ENCODE data around the gene CDRT15L2. TPM values are rescaled to one million over a fixed set of nuclear protein-coding genes. Genes with fewer than 3 reads are reported as not detected.
"Not testable (repeated sequence)": the region's sequence is repeated elsewhere in the genome, so short reads cannot be mapped to it uniquely, and the experiment has no call there.

Gene CDRT15L2
- total and polyA plus RNA-seq, 9 of the 15 experiments (the other 6 are each of a cell fraction or from before 2014, with no cell fraction given) = not detected

DNA sequence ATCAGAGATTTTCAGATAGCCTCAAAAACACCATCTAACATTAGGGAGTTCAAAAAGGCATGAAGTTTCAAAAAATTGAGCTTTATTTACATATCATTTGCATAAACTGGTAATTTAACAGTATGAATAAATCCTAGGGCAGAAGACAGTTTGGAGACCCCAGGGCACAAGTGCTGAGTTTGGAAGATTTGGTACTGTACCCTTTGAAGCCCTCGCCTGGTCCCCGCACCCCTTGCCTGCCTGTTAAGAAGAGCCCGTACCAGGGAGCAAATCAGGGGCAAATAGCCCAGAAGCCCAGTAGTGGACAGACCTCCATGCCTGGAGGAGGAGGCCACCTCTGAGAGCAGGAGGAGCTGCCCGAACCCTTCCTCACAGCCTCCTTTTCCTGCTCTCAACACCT, 24.8 kb upstream of the CDRT15L2 start:
- ATAC-seq; POLR2A ChIA-PET; H3K4me3 ChIP-seq; H3K9ac ChIP-seq (ENCODE audit: insufficient read depth in 1 of 2, low read depth in 2 of 2, low read length in 2 of 2); H2AFZ ChIP-seq (ENCODE audit: low read depth, low read length); H3K4me1 ChIP-seq (replicated peaks in 1 of 2; ENCODE audit: control insufficient read depth in 2 of 2, insufficient read depth in 2 of 2, low read length in 2 of 2); FAIRE-seq; H3K27ac ChIP-seq (ENCODE audit: extremely low read depth, low read depth, low read length); H3K4me2 ChIP-seq (ENCODE audit: insufficient read depth, low read length); H3K9me1 ChIP-seq (ENCODE audit: control insufficient read depth, insufficient read depth, low read length); H3K36me3 ChIP-seq (ENCODE audit: control insufficient read depth, insufficient read depth, low read length); DNase-seq (ENCODE audit: extremely low read depth in 1 of 4, low spot score in 3 of 4); H3K79me2 ChIP-seq (ENCODE audit: control insufficient read depth, insufficient read depth, low read length); H3K9me3 ChIP-seq (replicated peaks; ENCODE audit: control insufficient read depth, insufficient read depth, low read depth, low read length); CTCF ChIA-PET (ENCODE audit: low intra/inter-chr PET ratio); BruUV-seq (replicated peaks); intact Hi-C loops (cut with micrococcal nuclease); in situ Hi-C loops (cut with MboI); H4K20me1 ChIP-seq (replicated peaks; ENCODE audit: control insufficient read depth, insufficient read depth, low read length); H3K27me3 ChIP-seq (ENCODE audit: control insufficient read depth in 2 of 2, insufficient read depth in 2 of 2, low read length in 2 of 2): not testable (repeated sequence)
- 0% methylated on average over 2 of the region's 4 CpGs for WGBS (ENCODE audit: insufficient coverage, low coverage, missing lambda C conversion rate)

DNA sequence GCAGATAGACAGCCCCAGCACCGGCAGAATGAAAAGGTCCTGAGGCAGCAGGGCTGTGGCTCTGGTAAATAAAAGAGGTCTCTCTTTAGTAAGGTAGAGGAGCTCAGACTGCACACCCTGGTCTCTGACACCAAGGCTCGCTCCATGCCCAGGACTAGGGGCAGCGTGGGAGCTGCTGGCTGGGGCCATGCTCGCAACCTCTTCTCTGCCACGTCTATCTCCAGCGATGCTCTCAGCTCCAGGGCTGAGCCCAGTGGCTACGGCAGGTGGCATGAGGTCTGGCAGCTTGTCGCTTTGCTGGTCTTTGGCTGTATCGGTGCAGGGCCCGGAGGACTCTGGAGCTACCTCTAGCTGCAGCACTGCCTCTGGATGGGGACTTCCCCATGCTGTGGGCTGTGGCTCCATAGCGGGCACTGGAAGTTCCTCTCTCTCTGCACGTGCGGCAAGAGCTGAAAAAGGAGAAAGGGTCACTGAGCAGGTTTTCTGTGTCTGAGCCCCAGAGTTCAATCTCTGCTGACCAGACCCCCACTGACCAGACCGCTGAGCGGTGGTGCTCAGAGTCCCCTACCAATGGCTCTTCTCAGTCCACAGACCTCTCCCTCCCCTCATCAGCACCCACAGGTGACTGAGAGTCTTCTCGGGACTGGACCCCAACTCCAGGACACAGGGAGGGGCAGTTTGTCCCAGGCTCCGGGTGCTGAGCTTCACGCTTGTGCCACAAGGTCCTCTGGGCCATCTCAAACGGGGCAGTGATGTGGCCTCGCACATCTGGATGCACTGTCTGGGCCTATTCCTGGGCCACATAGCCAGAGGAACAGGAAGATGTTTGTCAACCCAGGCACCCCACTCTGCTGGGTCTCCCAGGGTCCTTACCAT, 24.2 kb upstream of the CDRT15L2 start:
- BruUV-seq (replicated peaks); H4K20me1 ChIP-seq (replicated peaks; ENCODE audit: control insufficient read depth, insufficient read depth, low read length); H3K4me1 ChIP-seq (replicated peaks in 1 of 2; ENCODE audit: control insufficient read depth in 2 of 2, insufficient read depth in 2 of 2, low read length in 2 of 2); H3K4me3 ChIP-seq; H3K27ac ChIP-seq (ENCODE audit: extremely low read depth, low read depth, low read length); intact Hi-C loops (cut with micrococcal nuclease); H3K9me3 ChIP-seq (replicated peaks; ENCODE audit: control insufficient read depth, insufficient read depth, low read depth, low read length); H3K36me3 ChIP-seq (ENCODE audit: control insufficient read depth, insufficient read depth, low read length); H3K9me1 ChIP-seq (ENCODE audit: control insufficient read depth, insufficient read depth, low read length); ATAC-seq; CTCF ChIA-PET (ENCODE audit: low intra/inter-chr PET ratio); FAIRE-seq; H3K27me3 ChIP-seq (ENCODE audit: control insufficient read depth in 2 of 2, insufficient read depth in 2 of 2, low read length in 2 of 2); H3K9ac ChIP-seq (ENCODE audit: insufficient read depth in 1 of 2, low read depth in 2 of 2, low read length in 2 of 2); H3K79me2 ChIP-seq (ENCODE audit: control insufficient read depth, insufficient read depth, low read length); H2AFZ ChIP-seq (ENCODE audit: low read depth, low read length); DNase-seq (ENCODE audit: extremely low read depth in 1 of 4, low spot score in 3 of 4); H3K4me2 ChIP-seq (ENCODE audit: insufficient read depth, low read length); in situ Hi-C loops (cut with MboI): not testable (repeated sequence)
- WGBS (ENCODE audit: insufficient coverage, low coverage, missing lambda C conversion rate) = 7% methylated on average over 8 of the region's 20 CpGs
- POLR2A ChIA-PET = interaction anchor here (0.6 kb wide), 1 partner anchor 10 kb away, joined by 3 read pairs; no protein-coding TSS in a partner anchor

DNA sequence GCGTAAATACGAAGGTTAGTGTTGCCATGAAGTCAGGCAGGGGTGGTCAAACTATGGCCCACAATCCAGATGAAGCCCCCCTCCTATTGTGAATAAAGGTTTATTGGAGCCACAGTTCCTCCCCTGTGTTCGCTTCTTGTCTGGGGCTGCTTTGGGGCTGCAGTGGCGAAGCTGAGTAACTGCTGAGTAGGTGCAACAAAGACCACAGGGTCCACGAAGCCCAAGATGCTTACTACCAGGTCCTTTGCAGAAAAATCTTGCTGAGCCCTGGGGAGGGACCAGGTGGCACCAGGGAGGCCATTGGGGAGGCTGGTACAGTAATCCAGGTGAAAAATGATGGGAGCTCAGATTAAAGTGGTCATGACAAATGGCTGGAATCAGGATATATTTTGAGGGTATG, 21.4 kb upstream of the CDRT15L2 start:
- BruUV-seq (replicated peaks); ATAC-seq; H3K79me2 ChIP-seq (ENCODE audit: control insufficient read depth, insufficient read depth, low read length); H3K27ac ChIP-seq (ENCODE audit: extremely low read depth, low read depth, low read length); H2AFZ ChIP-seq (ENCODE audit: low read depth, low read length); DNase-seq (ENCODE audit: extremely low read depth in 1 of 4, low spot score in 3 of 4); H4K20me1 ChIP-seq (replicated peaks; ENCODE audit: control insufficient read depth, insufficient read depth, low read length); H3K36me3 ChIP-seq (ENCODE audit: control insufficient read depth, insufficient read depth, low read length); H3K9me3 ChIP-seq (replicated peaks; ENCODE audit: control insufficient read depth, insufficient read depth, low read depth, low read length); H3K9ac ChIP-seq (ENCODE audit: insufficient read depth in 1 of 2, low read depth in 2 of 2, low read length in 2 of 2); FAIRE-seq; in situ Hi-C loops (cut with MboI); H3K9me1 ChIP-seq (ENCODE audit: control insufficient read depth, insufficient read depth, low read length); H3K4me2 ChIP-seq (ENCODE audit: insufficient read depth, low read length); intact Hi-C loops (cut with micrococcal nuclease); CTCF ChIA-PET (ENCODE audit: low intra/inter-chr PET ratio); POLR2A ChIA-PET; H3K4me1 ChIP-seq (replicated peaks in 1 of 2; ENCODE audit: control insufficient read depth in 2 of 2, insufficient read depth in 2 of 2, low read length in 2 of 2); H3K4me3 ChIP-seq; H3K27me3 ChIP-seq (ENCODE audit: control insufficient read depth in 2 of 2, insufficient read depth in 2 of 2, low read length in 2 of 2): not testable (repeated sequence)
- 0% methylated on average over 4 of the region's 5 CpGs for WGBS (ENCODE audit: insufficient coverage, low coverage, missing lambda C conversion rate)

DNA sequence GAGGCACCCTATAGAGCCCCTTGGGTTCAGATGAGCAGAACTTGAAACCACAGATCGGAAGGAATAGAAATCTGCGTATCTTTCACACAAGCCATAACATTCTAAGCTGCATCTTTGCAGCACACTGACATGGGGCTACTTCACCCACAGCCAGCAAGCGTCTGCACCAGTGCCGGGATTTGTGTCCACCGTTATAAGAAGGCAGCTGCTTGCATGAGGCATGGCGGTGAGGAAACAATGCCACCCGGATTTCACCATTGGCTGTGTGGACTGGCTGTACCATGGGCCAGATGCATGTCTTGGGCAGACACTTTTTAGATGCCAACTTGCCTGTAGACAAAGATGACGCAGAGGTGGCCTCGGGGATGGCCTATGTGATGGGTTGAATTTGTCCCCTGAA, 20.5 kb upstream of the CDRT15L2 start:
- FAIRE-seq; intact Hi-C loops (cut with micrococcal nuclease); CTCF ChIA-PET (ENCODE audit: low intra/inter-chr PET ratio); BruUV-seq (replicated peaks); H4K20me1 ChIP-seq (replicated peaks; ENCODE audit: control insufficient read depth, insufficient read depth, low read length); H2AFZ ChIP-seq (ENCODE audit: low read depth, low read length); POLR2A ChIA-PET; DNase-seq (ENCODE audit: extremely low read depth in 1 of 4, low spot score in 3 of 4); H3K4me3 ChIP-seq; H3K9me3 ChIP-seq (replicated peaks; ENCODE audit: control insufficient read depth, insufficient read depth, low read depth, low read length); H3K36me3 ChIP-seq (ENCODE audit: control insufficient read depth, insufficient read depth, low read length); H3K4me2 ChIP-seq (ENCODE audit: insufficient read depth, low read length); ATAC-seq; in situ Hi-C loops (cut with MboI); H3K9me1 ChIP-seq (ENCODE audit: control insufficient read depth, insufficient read depth, low read length); H3K4me1 ChIP-seq (replicated peaks in 1 of 2; ENCODE audit: control insufficient read depth in 2 of 2, insufficient read depth in 2 of 2, low read length in 2 of 2); H3K79me2 ChIP-seq (ENCODE audit: control insufficient read depth, insufficient read depth, low read length); H3K27me3 ChIP-seq (ENCODE audit: control insufficient read depth in 2 of 2, insufficient read depth in 2 of 2, low read length in 2 of 2); H3K9ac ChIP-seq (ENCODE audit: insufficient read depth in 1 of 2, low read depth in 2 of 2, low read length in 2 of 2); H3K27ac ChIP-seq (ENCODE audit: extremely low read depth, low read depth, low read length): not testable (repeated sequence)
- 0% methylated on average over 8 of the region's 9 CpGs for WGBS (ENCODE audit: insufficient coverage, low coverage, missing lambda C conversion rate)
